ENCODE measurements around the gene NUMB.

Gene NUMB

DNA sequence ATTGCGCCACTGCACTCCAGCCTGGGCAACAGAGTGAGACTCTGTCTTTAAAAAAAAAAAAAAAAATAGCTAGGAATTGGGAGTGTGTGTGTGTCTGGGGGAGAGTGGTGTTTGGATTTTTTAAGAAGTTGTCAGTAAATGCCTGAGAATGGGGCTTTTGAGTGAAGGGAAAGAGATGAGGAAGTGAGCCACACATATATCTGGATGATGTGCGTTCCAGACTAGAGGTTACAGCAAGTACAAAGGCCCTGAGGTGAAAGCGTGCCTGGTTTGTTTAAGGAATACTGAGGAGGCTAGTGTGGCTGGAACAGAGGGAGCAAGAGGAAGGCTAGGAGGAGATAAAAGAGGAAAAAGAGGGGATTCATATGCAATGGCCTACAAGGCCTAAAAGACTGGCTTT is 151.1 kb downstream of the NUMB start:
- no peaks in the 10 kb centered on the region for H3K9me3 ChIP-seq (ENCODE audit: low read length)
- H3K4me1 ChIP-seq (ENCODE audit: insufficient read depth, low read length): no peaks in the 10 kb centered on the region
- H3K9ac ChIP-seq (ENCODE audit: low read length): no peak overlapping the region
- no peak overlapping the region for H3K27ac ChIP-seq (ENCODE audit: low read depth, low read length)
- H3K36me3 ChIP-seq (ENCODE audit: insufficient read depth, low read length): no peaks in the 10 kb centered on the region
- H3K27me3 ChIP-seq (ENCODE audit: control insufficient read depth in 1 of 2, insufficient read depth in 2 of 2, low read length in 2 of 2): no peaks in the 10 kb centered on the region
- H3K4me3 ChIP-seq (ENCODE audit: low read depth in 1 of 2, low read length in 2 of 2): no peak overlapping the region

DNA sequence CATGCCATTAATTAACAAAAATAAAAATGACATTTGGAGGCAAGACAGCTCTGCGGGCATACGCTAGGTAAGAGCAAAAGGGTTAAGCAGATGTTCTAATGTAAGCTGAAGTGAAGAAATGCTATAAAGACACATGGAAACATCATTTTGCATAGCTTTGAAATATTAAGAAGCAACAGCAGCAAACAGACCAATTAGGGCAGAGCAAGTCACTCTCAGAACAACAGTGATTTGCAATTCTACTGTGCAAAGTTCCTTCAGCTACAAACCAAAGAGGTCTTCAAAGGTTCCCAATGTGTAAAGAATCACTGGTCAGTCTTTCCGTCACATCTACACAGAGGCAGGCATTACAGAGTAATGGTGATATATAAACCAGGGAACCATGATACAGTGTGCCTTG is 152.8 kb downstream of the NUMB start:
- no peaks in the 10 kb centered on the region for H3K36me3 ChIP-seq (ENCODE audit: insufficient read depth, low read length)
- no peaks in the 10 kb centered on the region for H3K9me3 ChIP-seq (ENCODE audit: low read length)
- H3K27me3 ChIP-seq (ENCODE audit: control insufficient read depth in 1 of 2, insufficient read depth in 2 of 2, low read length in 2 of 2): no peaks in the 10 kb centered on the region
- no peak overlapping the region for H3K27ac ChIP-seq (ENCODE audit: low read depth, low read length)
- no peaks in the 10 kb centered on the region for H3K4me1 ChIP-seq (ENCODE audit: insufficient read depth, low read length)
- no peak overlapping the region for H3K9ac ChIP-seq (ENCODE audit: low read length)
- H3K4me3 ChIP-seq (ENCODE audit: low read depth in 1 of 2, low read length in 2 of 2): no peak overlapping the region

DNA sequence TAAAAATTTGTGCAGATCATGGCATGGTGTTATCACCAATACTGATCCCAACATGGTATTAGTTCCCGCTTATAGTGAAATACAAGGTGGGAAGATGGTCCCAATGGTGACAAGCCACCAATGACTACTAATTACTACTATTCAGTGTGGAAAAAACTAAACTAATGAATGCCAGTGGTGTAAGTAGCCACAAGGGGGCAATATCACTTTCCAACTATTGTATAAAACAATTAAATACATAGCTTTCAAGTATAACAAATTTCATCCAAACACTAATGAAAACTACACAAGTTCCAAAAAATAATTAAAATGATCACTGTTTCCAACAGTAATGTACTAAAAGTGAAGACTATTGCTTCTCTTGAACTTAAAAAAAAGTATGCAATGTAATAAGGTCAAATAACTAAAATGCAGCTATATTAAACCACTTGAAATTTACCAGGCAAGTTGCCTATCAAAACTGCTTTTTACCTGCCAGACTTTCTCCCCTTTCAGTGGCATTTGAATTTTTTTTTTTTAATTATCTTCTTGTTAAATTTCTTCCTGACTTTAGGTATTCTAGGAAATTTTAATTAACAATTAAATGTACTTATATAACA is 163.0 kb downstream of the NUMB start:
- H3K27ac ChIP-seq (ENCODE audit: low read depth, low read length): no peak overlapping the region
- H3K4me1 ChIP-seq (ENCODE audit: insufficient read depth, low read length): no peaks in the 10 kb centered on the region
- no peaks in the 10 kb centered on the region for H3K27me3 ChIP-seq (ENCODE audit: control insufficient read depth in 1 of 2, insufficient read depth in 2 of 2, low read length in 2 of 2)
- H3K36me3 ChIP-seq (ENCODE audit: insufficient read depth, low read length): peaks cover 14% of the 10 kb centered on the region
- H3K9ac ChIP-seq (ENCODE audit: low read length): no peak overlapping the region
- no peak overlapping the region for H3K4me3 ChIP-seq (ENCODE audit: low read depth in 1 of 2, low read length in 2 of 2)
- H3K9me3 ChIP-seq (ENCODE audit: low read length): no peaks in the 10 kb centered on the region

DNA sequence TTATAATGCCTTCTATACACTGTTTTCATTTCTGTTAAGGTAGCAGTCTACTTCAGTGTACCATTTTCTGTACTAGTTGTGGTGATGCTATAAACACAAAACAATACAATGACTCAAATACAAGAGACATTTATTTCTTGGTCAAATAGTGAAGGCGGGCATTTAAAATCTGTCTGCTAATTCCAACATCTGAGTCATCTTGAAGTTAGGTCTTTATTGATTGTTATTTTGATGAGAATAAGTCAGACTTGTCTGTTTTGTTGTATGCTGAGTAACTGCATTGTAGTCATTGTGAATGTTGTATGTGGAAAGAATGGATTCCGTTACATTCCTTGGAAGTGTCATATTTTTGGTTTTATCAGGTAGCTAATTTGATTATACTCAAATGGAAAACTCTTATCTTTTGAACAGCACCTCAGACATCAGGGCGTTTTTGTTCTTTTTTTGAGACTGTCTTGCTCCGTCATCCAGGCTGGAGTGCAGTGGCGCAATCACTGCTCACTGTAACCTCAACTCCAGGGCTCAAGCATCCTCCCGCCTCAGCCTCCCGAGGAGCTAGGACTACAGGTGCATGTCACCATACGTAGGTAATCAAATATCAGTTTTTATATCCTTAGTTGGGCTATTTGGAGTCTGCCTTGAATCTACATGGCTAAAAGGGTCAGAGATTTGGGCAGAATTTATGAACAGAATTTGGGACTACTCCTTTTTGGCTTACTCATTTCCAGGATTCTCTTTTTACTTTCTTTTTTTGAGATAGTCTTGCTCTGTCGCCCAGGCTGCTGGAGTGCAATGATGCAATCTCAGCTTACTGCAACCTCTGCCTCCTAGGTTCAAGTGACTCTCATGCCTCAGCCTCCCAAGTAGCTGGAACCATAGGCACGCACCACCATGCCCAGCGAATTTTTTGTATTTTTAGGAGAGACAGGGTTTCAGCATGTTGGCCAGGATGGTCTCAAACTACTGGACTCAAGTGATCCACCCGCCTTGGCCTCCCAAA is 164.3 kb downstream of the NUMB start:
- Histone ChIP-seq H3K27me3 (ENCODE audit: control insufficient read depth in 1 of 2, insufficient read depth in 2 of 2, low read length in 2 of 2) (no peaks in the 10 kb centered on the region), H3K9me3 (ENCODE audit: low read length) (no peaks in the 10 kb centered on the region), H3K9ac (ENCODE audit: low read length) (no peak overlapping the region), H3K27ac (ENCODE audit: low read depth, low read length) (no peak overlapping the region), H3K36me3 (ENCODE audit: insufficient read depth, low read length) (peaks cover 18% of the 10 kb centered on the region), H3K4me3 (ENCODE audit: low read depth in 1 of 2, low read length in 2 of 2) (no peak overlapping the region), H3K4me1 (ENCODE audit: insufficient read depth, low read length) (no peaks in the 10 kb centered on the region)

DNA sequence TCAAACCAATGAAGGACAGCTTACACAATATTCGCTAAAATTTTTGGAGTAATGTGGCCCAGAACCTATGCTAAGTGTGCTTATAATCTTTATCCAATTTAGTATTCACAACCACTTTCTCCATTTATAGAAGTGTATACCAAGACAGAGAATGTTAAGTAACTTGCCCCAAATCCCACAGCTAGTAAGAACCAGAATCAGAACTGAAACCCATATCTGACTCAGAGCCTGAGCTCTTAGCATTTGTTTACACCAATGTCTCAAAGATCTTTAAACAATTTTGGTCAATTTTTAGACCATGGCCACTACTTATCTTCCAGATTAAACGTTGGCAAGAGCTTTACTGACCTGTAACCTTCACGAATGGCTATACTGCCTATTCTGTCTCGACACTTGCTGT is 168.1 kb downstream of the NUMB start:
- Histone ChIP-seq H3K4me3 (ENCODE audit: low read depth in 1 of 2, low read length in 2 of 2) (no peak overlapping the region), H3K9me3 (ENCODE audit: low read length) (no peaks in the 10 kb centered on the region), H3K27me3 (ENCODE audit: control insufficient read depth in 1 of 2, insufficient read depth in 2 of 2, low read length in 2 of 2) (no peaks in the 10 kb centered on the region), H3K36me3 (ENCODE audit: insufficient read depth, low read length) (peaks cover 19% of the 10 kb centered on the region), H3K27ac (ENCODE audit: low read depth, low read length) (no peak overlapping the region), H3K4me1 (ENCODE audit: insufficient read depth, low read length) (no peaks in the 10 kb centered on the region), H3K9ac (ENCODE audit: low read length) (no peak overlapping the region)

DNA sequence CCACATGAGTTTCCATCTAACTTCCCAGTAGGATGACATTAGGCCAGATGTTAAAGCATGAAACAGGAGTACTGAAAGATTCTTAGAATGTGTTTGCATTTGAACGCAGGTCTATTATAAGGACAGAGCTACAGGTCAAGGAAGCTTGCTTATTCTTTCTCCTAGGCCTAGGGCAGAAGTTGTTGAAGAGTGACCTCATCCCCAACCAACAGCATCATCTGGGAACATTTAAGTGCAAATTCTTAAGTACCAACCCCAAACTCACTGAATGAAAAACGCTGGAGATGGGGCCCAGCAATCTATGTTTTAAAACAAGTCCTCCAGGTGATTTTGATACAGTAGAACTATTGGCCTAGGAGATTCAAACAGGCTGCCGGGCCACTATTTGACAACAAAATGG is 168.6 kb downstream of the NUMB start:
- Histone ChIP-seq H3K27me3 (ENCODE audit: control insufficient read depth in 1 of 2, insufficient read depth in 2 of 2, low read length in 2 of 2) (no peaks in the 10 kb centered on the region), H3K36me3 (ENCODE audit: insufficient read depth, low read length) (peaks cover 23% of the 10 kb centered on the region), H3K9me3 (ENCODE audit: low read length) (no peaks in the 10 kb centered on the region), H3K27ac (ENCODE audit: low read depth, low read length) (no peak overlapping the region), H3K4me3 (ENCODE audit: low read depth in 1 of 2, low read length in 2 of 2) (no peak overlapping the region), H3K9ac (ENCODE audit: low read length) (no peak overlapping the region), H3K4me1 (ENCODE audit: insufficient read depth, low read length) (no peaks in the 10 kb centered on the region)

DNA sequence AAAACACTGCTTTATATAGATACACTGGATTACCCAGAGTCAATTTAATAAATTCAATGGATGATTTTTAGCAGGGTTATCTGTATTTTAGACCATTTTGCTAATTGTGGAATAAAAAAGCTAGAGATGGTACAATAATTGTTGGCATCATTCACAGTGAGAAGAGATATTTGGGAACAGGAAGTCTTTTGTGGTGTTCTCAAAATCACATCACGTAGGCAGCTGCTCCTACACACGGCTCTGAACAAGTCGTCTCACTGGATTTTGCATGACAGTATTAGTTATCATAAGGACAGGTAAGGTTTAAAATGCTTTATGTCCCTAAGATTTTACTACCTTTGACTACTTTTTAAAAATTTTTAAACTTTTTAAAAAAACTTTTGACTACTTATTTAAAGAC is 169.0 kb downstream of the NUMB start:
- Histone ChIP-seq H3K27ac (ENCODE audit: low read depth, low read length) (no peak overlapping the region), H3K27me3 (ENCODE audit: control insufficient read depth in 1 of 2, insufficient read depth in 2 of 2, low read length in 2 of 2) (no peaks in the 10 kb centered on the region), H3K36me3 (ENCODE audit: insufficient read depth, low read length) (peaks cover 22% of the 10 kb centered on the region), H3K9ac (ENCODE audit: low read length) (no peak overlapping the region), H3K9me3 (ENCODE audit: low read length) (no peaks in the 10 kb centered on the region), H3K4me1 (ENCODE audit: insufficient read depth, low read length) (no peaks in the 10 kb centered on the region), H3K4me3 (ENCODE audit: low read depth in 1 of 2, low read length in 2 of 2) (no peak overlapping the region)

DNA sequence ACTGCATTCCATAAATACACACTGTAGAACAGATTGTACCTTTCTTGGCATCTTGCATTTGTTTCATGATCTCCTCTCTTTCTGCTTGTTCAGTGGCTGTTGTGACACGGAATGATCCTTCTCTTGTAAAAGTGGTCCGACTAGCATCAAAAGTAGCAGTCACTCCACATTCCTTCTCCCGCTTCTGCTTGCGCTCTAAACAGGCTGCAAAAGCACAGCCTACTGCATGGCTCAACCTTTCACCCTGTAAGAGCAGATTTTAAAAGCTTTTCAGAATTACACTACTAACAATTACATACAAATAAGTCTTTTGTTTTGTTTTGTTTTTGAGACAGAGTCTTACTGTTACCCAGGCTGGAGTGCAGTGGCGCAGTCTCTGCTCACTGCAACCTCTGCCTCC is 171.3 kb downstream of the NUMB start:
- no peak overlapping the region for H3K9ac ChIP-seq (ENCODE audit: low read length)
- no peak overlapping the region for H3K27ac ChIP-seq (ENCODE audit: low read depth, low read length)
- H3K4me1 ChIP-seq (ENCODE audit: insufficient read depth, low read length): no peaks in the 10 kb centered on the region
- no peak overlapping the region for H3K4me3 ChIP-seq (ENCODE audit: low read depth in 1 of 2, low read length in 2 of 2)
- no peaks in the 10 kb centered on the region for H3K9me3 ChIP-seq (ENCODE audit: low read length)
- H3K36me3 ChIP-seq (ENCODE audit: insufficient read depth, low read length): peaks cover 36% of the 10 kb centered on the region
- no peaks in the 10 kb centered on the region for H3K27me3 ChIP-seq (ENCODE audit: control insufficient read depth in 1 of 2, insufficient read depth in 2 of 2, low read length in 2 of 2)

DNA sequence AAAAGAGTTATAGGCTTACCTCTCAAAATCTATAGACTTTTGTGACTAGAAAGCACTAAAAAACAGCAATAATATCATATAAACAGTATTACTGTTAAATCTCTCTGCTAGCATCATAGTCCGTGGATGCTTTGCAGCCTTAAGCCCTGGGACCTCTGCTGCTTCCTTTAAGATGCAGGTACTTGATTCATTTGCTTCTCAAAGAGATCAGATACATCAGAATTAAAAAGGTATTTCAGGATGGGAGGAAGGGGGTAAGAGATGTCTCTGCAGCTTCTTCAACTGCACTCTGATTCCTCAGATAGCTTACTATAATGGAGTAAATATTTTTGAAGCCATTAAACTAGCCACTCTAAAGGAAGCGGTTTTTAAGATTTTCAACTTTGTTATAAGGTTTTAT is 171.7 kb downstream of the NUMB start:
- Histone ChIP-seq H3K9ac (ENCODE audit: low read length) (no peak overlapping the region), H3K36me3 (ENCODE audit: insufficient read depth, low read length) (peaks cover 41% of the 10 kb centered on the region)

DNA sequence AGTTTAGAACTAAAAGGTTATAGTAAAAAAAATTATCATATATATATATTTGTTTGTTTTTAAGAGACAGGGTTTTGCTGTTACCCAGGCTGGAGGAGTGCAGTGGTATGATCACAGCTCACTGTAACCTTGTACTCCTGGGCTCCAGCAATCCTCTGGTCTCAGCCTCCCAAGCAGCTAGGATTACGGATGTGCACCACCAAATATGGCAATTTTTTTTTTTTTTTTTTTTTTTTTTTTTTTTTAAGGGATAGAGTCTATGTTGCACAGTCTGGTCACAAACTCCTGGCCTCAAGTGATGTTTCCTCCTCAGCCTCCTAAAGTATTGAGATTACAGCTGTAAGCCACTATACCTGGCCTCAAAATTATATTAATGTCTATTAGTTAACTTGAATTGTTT is 172.4 kb downstream of the NUMB start:
- Histone ChIP-seq H3K9ac (ENCODE audit: low read length) (no peak overlapping the region), H3K9me3 (ENCODE audit: low read length) (no peaks in the 10 kb centered on the region), H3K27ac (ENCODE audit: low read depth, low read length) (no peak overlapping the region), H3K27me3 (ENCODE audit: control insufficient read depth in 1 of 2, insufficient read depth in 2 of 2, low read length in 2 of 2) (no peaks in the 10 kb centered on the region), H3K36me3 (ENCODE audit: insufficient read depth, low read length) (peaks cover 47% of the 10 kb centered on the region), H3K4me3 (ENCODE audit: low read depth in 1 of 2, low read length in 2 of 2) (no peak overlapping the region), H3K4me1 (ENCODE audit: insufficient read depth, low read length) (no peaks in the 10 kb centered on the region)

More for the DNA sequence above, 171.7 kb downstream of the NUMB start:
- Histone ChIP-seq H3K9me3 (ENCODE audit: low read length) (no peaks in the 10 kb centered on the region), H3K4me1 (ENCODE audit: insufficient read depth, low read length) (no peaks in the 10 kb centered on the region), H3K27ac (ENCODE audit: low read depth, low read length) (no peak overlapping the region), H3K27me3 (ENCODE audit: control insufficient read depth in 1 of 2, insufficient read depth in 2 of 2, low read length in 2 of 2) (no peaks in the 10 kb centered on the region), H3K4me3 (ENCODE audit: low read depth in 1 of 2, low read length in 2 of 2) (no peak overlapping the region)

DNA sequence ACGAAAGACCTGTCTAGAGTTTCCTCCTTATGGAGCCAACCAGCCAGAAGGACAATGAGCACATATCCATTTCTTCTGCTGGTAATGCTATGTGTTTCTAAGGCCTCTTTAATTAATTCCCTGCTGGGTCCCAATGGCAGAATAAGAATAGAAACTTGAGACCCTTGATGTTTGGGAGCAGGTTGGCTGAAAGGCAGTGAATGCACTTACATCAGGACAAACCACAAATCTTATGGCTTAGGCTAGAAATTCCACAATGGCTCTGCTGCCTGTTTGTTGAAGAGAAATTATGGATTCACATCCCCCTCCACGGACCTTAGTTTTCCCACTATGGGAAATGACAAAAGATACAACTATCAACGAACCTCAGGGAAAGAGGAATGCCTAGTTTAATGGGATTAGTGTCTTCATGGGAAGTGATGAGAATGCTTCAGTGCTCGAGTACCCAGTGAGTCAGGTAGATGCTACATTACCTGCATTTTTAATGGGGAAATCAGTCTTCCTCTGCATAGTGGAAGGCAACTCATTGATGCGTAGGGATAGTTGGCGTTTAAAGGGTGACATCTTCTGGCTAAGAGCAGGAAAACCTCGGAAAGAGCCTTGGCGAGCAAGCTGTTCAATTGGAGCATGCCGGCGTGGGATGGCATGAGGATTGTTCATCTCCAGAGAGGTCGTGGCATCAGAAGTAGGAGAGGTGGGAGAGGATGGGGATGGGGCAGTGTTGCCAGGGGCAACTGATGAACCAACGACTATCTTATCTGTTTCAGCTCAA is 174.6 kb downstream of the NUMB start:
- Histone ChIP-seq H3K4me3 (ENCODE audit: low read depth in 1 of 2, low read length in 2 of 2) (no peak overlapping the region), H3K27ac (ENCODE audit: low read depth, low read length) (no peak overlapping the region), H3K9ac (ENCODE audit: low read length) (no peak overlapping the region), H3K4me1 (ENCODE audit: insufficient read depth, low read length) (no peaks in the 10 kb centered on the region), H3K9me3 (ENCODE audit: low read length) (no peaks in the 10 kb centered on the region), H3K36me3 (ENCODE audit: insufficient read depth, low read length) (peaks cover 50% of the 10 kb centered on the region), H3K27me3 (ENCODE audit: control insufficient read depth in 1 of 2, insufficient read depth in 2 of 2, low read length in 2 of 2) (no peaks in the 10 kb centered on the region)
